Coronary artery (tissue), 2 donors: Measurements from ENCODE around the gene ANKRD11.

Experiments
- DNase-seq: peaks from one replicate; pipeline ENCODE4 v3.0.0-alpha.2; 2017; ENCODE audit warnings: low spot score
- H3K27ac ChIP-seq, 2 donors: fragments of 200-600 bp; sonication (generic); one replicate each; pipeline ENCODE4 v1.5.1; 2016 to 2019
- H3K4me3 ChIP-seq: fragments of 200-600 bp; sonication (generic); 2 replicates; pipeline ENCODE4 v1.5.1; 2016; ENCODE audit warnings: mild to moderate bottlenecking, moderate library complexity
- CTCF ChIP-seq: fragments of 200-600 bp; sonication (generic); IDR thresholded peaks from one replicate; pipeline ENCODE4 v1.5.1; 2019; ENCODE audit warnings: antibody characterized with exemption

The ANKRD11 gene

GRCh38 chr16:89531821-89532526 is 41.6 kb upstream of the ANKRD11 start:
- Histone ChIP-seq H3K4me3 (no peak overlapping the region), H3K27ac (no peak overlapping the region)
- no peak for DNase-seq
- no peak for TF ChIP-seq CTCF

- no peak overlapping the region for H3K4me3 ChIP-seq
- no peak overlapping the region for H3K27ac ChIP-seq
- TF ChIP-seq CTCF = no peak
- no peak for DNase-seq
Measured at GRCh38 chr16:89530401-89531381, 40.3 kb upstream of the ANKRD11 start.

GRCh38 chr16:89529097-89529496 is 38.7 kb upstream of the ANKRD11 start:
- Histone ChIP-seq H3K27ac (no peak overlapping the region), H3K4me3 (no peak overlapping the region)
- no peak for TF ChIP-seq CTCF
- DNase-seq = no peak

GRCh38 chr16:89525146-89525913 is 35.0 kb upstream of the ANKRD11 start:
- H3K4me3 ChIP-seq = no peak overlapping the region
- TF ChIP-seq CTCF = no peak
- no peak for DNase-seq
- no peak overlapping the region for H3K27ac ChIP-seq

GRCh38 chr16:89523680-89524344 is 33.5 kb upstream of the ANKRD11 start:
- TF ChIP-seq CTCF = no peak
- Histone ChIP-seq H3K27ac (no peak overlapping the region), H3K4me3 (no peak overlapping the region)
- no peak for DNase-seq

- no peak for DNase-seq
- H3K4me3 ChIP-seq = no peak overlapping the region
- no peak for TF ChIP-seq CTCF
- H3K27ac ChIP-seq = no peak overlapping the region
Measured at GRCh38 chr16:89522287-89522686, 31.9 kb upstream of the ANKRD11 start.
